Ectodermal cell (in vitro differentiated cells): Measurements from ENCODE around the gene B3GAT1.
"Not testable (repeated sequence)": the region's sequence is repeated elsewhere in the genome, so short reads cannot be mapped to it uniquely, and the experiment has no call there.

Experiments used
- H3K27ac ChIP-seq: 2 replicates; pipeline ENCODE4 v1.7.0; 2013; ENCODE audit warnings: mild to moderate bottlenecking, low read depth, low read length; ENCODE audit not compliant: insufficient read depth, poor library complexity, severe bottlenecking
- H3K27me3 ChIP-seq: 2 replicates; pipeline ENCODE4 v1.7.0; 2013; ENCODE audit warnings: mild to moderate bottlenecking, low read length; ENCODE audit not compliant: insufficient read depth, control insufficient read depth, poor library complexity, severe bottlenecking
- H3K36me3 ChIP-seq: one replicate; pipeline ENCODE4 v1.7.0; 2013; ENCODE audit warnings: low read length; ENCODE audit not compliant: control insufficient read depth, insufficient read depth
- H3K4me1 ChIP-seq: one replicate; pipeline ENCODE4 v1.7.0; 2013; ENCODE audit warnings: low read length; ENCODE audit not compliant: control insufficient read depth, insufficient read depth
- H3K4me3 ChIP-seq: 2 replicates; pipeline ENCODE4 v1.7.0; 2013; ENCODE audit warnings: low read depth, low read length, control low read depth; ENCODE audit not compliant: insufficient read depth
- H3K9me3 ChIP-seq: 2 replicates; pipeline ENCODE4 v1.7.0; 2013; ENCODE audit warnings: mild to moderate bottlenecking, low read length, moderate library complexity; ENCODE audit not compliant: control insufficient read depth
- WGBS, 2 experiments: methylation state at CpG; one replicate each; pipeline ENCODE4 v1.1.7; 2013; ENCODE audit warnings: missing lambda C conversion rate in 2 of 2; 5-methylcytosine and 5-hydroxymethylcytosine counted together

Gene B3GAT1

DNA sequence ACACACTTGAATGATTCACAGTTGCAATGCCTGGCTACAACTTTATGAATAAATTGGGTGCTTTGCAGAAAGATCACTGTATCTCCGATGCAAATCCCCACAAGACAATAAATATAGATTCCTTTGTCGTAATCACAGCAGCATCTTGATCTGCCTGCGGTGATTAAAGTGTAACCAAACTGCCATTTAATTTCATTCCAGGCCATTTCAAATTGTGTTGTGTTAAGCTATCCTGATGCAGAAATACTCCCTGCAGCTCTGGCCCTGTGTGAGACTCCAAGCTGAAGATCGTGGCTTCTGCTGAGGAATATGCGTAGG is 40.8 kb upstream of the B3GAT1 start:
- H3K27me3 ChIP-seq, result no peaks in the 10 kb centered on the region
- H3K36me3 ChIP-seq, result no peaks in the 10 kb centered on the region
- H3K4me1 ChIP-seq, result no peaks in the 10 kb centered on the region
- 95 to 96% methylated on average over 5 of the region's 5 CpGs for WGBS, 2 experiments
- H3K9me3 ChIP-seq, result no peaks in the 10 kb centered on the region
- H3K27ac ChIP-seq, result no peak overlapping the region
- no peak overlapping the region for H3K4me3 ChIP-seq

GRCh38 chr11:134452026-134452837 is 40.2 kb upstream of the B3GAT1 start:
- H3K9me3 ChIP-seq, result no peaks in the 10 kb centered on the region
- no peaks in the 10 kb centered on the region for H3K4me1 ChIP-seq
- H3K27ac ChIP-seq, result no peak overlapping the region
- 78 to 80% methylated on average over 14 of the region's 14 CpGs for WGBS, 2 experiments
- H3K4me3 ChIP-seq, result no peak overlapping the region
- H3K36me3 ChIP-seq, result no peaks in the 10 kb centered on the region
- no peaks in the 10 kb centered on the region for H3K27me3 ChIP-seq

- 92 to 93% methylated on average over 7 of the region's 7 CpGs for WGBS, 2 experiments
- Histone ChIP-seq H3K27me3 (no peaks in the 10 kb centered on the region), H3K36me3 (no peaks in the 10 kb centered on the region), H3K4me3 (no peak overlapping the region), H3K27ac (no peak overlapping the region), H3K9me3 (no peaks in the 10 kb centered on the region), H3K4me1 (no peaks in the 10 kb centered on the region)
These were observed 38.1 kb upstream of the B3GAT1 start for GRCh38 chr11:134450186-134450585.

- Histone ChIP-seq H3K36me3 (no peaks in the 10 kb centered on the region), H3K4me1 (no peaks in the 10 kb centered on the region), H3K27ac (no peak overlapping the region), H3K9me3 (no peaks in the 10 kb centered on the region), H3K4me3 (no peak overlapping the region), H3K27me3 (no peaks in the 10 kb centered on the region)
- WGBS, 2 experiments, result 80 to 81% methylated on average over 7 of the region's 7 CpGs
These were observed 37.7 kb upstream of the B3GAT1 start for GRCh38 chr11:134449713-134450112.

- Histone ChIP-seq H3K4me3 (no peak overlapping the region), H3K27me3 (no peaks in the 10 kb centered on the region), H3K4me1 (no peaks in the 10 kb centered on the region), H3K27ac (no peak overlapping the region), H3K36me3 (no peaks in the 10 kb centered on the region), H3K9me3 (no peaks in the 10 kb centered on the region)
- WGBS, 2 experiments, result 92 to 100% methylated on average over 1 of the region's 1 CpG
These were observed 37.0 kb upstream of the B3GAT1 start for GRCh38 chr11:134449051-134449450.

GRCh38 chr11:134447696-134448095 is 35.7 kb upstream of the B3GAT1 start:
- no peaks in the 10 kb centered on the region for H3K27me3 ChIP-seq
- no peaks in the 10 kb centered on the region for H3K9me3 ChIP-seq
- H3K27ac ChIP-seq, result no peak overlapping the region
- H3K36me3 ChIP-seq, result no peaks in the 10 kb centered on the region
- no peaks in the 10 kb centered on the region for H3K4me1 ChIP-seq
- no peak overlapping the region for H3K4me3 ChIP-seq
- WGBS, 2 experiments, result 94% methylated on average over 27 of the region's 27 CpGs

- Histone ChIP-seq H3K27me3 (no peaks in the 10 kb centered on the region), H3K27ac (no peak overlapping the region), H3K4me1 (no peaks in the 10 kb centered on the region), H3K36me3 (no peaks in the 10 kb centered on the region), H3K9me3 (no peaks in the 10 kb centered on the region), H3K4me3 (no peak overlapping the region)
- 92 to 94% methylated on average over 16 of the region's 16 CpGs for WGBS, 2 experiments
These were observed 33.7 kb upstream of the B3GAT1 start for GRCh38 chr11:134445601-134446325.

- WGBS, 2 experiments, result 93 to 95% methylated on average over 17 of the region's 17 CpGs
- H3K9me3 ChIP-seq, H3K27ac ChIP-seq, H3K4me1 ChIP-seq, H3K4me3 ChIP-seq, H3K27me3 ChIP-seq, H3K36me3 ChIP-seq: not testable (repeated sequence)
These were observed 32.4 kb upstream of the B3GAT1 start for GRCh38 chr11:134444160-134445108.

- Histone ChIP-seq H3K9me3 (no peaks in the 10 kb centered on the region), H3K27me3 (no peaks in the 10 kb centered on the region), H3K4me1 (no peaks in the 10 kb centered on the region), H3K4me3 (no peak overlapping the region), H3K27ac (no peak overlapping the region), H3K36me3 (no peaks in the 10 kb centered on the region)
- WGBS, 2 experiments, result 88 to 91% methylated on average over 6 of the region's 6 CpGs
These were observed 31.2 kb upstream of the B3GAT1 start for GRCh38 chr11:134443246-134443645.

GRCh38 chr11:134442246-134442645 is 30.2 kb upstream of the B3GAT1 start:
- Histone ChIP-seq H3K36me3 (no peaks in the 10 kb centered on the region), H3K4me1 (no peaks in the 10 kb centered on the region), H3K27ac (no peak overlapping the region), H3K9me3 (no peaks in the 10 kb centered on the region), H3K27me3 (no peaks in the 10 kb centered on the region), H3K4me3 (no peak overlapping the region)
- WGBS, 2 experiments, result 85% methylated on average over 10 of the region's 10 CpGs
